ENCODE results near the gene MAP3K20.

Gene MAP3K20

DNA sequence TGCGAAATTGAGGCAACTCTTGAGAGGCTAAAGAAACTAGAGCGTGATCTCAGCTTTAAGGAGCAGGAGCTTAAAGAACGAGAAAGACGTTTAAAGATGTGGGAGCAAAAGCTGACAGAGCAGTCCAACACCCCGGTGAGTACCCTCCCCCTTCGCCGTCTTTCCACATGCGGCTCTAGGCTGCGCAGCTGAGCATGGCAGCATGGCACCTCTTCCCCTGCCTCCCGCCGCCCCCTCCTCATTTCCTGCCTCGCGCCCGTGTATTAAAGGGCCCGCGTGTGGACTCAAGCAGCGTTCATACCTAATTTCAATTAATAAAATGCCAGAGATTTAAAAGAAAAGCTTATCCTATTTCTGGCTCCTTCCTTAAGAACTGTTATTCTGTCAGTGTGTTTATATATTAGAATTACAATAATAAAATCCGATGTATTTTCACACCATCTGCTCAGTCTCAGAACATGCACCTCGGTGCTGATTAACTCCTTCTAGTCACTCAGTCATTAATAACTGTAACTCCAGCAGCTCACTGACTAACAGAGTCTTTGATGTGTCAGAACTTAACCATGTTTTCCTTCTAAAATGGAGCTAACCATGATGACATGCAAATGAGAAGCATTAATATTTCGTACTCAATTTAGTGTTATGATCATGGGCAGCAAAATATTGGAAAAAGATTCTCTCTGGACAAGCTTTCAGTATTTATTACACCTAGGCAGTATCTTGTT, 141.6 kb downstream of the MAP3K20 start:
- no peak overlapping the region for H3K9ac ChIP-seq (ENCODE audit: low read depth, low read length)
- peaks cover 15% of the 10 kb centered on the region; the same call in 1 of the 2 replicates for H3K4me1 ChIP-seq (ENCODE audit: insufficient read depth, low read length)
- H3K36me3 ChIP-seq (ENCODE audit: insufficient read depth, low read depth, low read length) = no peaks in the 10 kb centered on the region
- no peaks in the 10 kb centered on the region for H3K9me3 ChIP-seq (ENCODE audit: insufficient read depth, low read depth, low read length)
- H3K27ac ChIP-seq (ENCODE audit: low read length) = no peak overlapping the region
- no peaks in the 10 kb centered on the region for H3K27me3 ChIP-seq (ENCODE audit: insufficient read depth, low read length)
- no peak overlapping the region for H3K4me3 ChIP-seq (ENCODE audit: low read length)

- Histone ChIP-seq H3K36me3 (ENCODE audit: insufficient read depth, low read depth, low read length) (no peaks in the 10 kb centered on the region), H3K9ac (ENCODE audit: low read depth, low read length) (no peak overlapping the region; the same call in 1 of the 2 replicates), H3K27me3 (ENCODE audit: insufficient read depth, low read length) (no peaks in the 10 kb centered on the region), H3K27ac (ENCODE audit: low read length) (peak overlapping the region; percentile 1), H3K9me3 (ENCODE audit: insufficient read depth, low read depth, low read length) (no peaks in the 10 kb centered on the region), H3K4me1 (ENCODE audit: insufficient read depth, low read length) (peaks cover 15% of the 10 kb centered on the region; the same call in 1 of the 2 replicates), H3K4me3 (ENCODE audit: low read length) (no peak overlapping the region)
These were observed 142.8 kb downstream of the MAP3K20 start for GRCh38 chr2:173218326-173219056.

- Histone ChIP-seq H3K27me3 (ENCODE audit: insufficient read depth, low read length) (no peaks in the 10 kb centered on the region), H3K27ac (ENCODE audit: low read length) (no peak overlapping the region), H3K4me3 (ENCODE audit: low read length) (no peak overlapping the region), H3K9me3 (ENCODE audit: insufficient read depth, low read depth, low read length) (no peaks in the 10 kb centered on the region), H3K36me3 (ENCODE audit: insufficient read depth, low read depth, low read length) (no peaks in the 10 kb centered on the region), H3K9ac (ENCODE audit: low read depth, low read length) (no peak overlapping the region), H3K4me1 (ENCODE audit: insufficient read depth, low read length) (peaks cover 15% of the 10 kb centered on the region; the same call in 1 of the 2 replicates)
These were observed 145.6 kb downstream of the MAP3K20 start for GRCh38 chr2:173221132-173221695.

DNA sequence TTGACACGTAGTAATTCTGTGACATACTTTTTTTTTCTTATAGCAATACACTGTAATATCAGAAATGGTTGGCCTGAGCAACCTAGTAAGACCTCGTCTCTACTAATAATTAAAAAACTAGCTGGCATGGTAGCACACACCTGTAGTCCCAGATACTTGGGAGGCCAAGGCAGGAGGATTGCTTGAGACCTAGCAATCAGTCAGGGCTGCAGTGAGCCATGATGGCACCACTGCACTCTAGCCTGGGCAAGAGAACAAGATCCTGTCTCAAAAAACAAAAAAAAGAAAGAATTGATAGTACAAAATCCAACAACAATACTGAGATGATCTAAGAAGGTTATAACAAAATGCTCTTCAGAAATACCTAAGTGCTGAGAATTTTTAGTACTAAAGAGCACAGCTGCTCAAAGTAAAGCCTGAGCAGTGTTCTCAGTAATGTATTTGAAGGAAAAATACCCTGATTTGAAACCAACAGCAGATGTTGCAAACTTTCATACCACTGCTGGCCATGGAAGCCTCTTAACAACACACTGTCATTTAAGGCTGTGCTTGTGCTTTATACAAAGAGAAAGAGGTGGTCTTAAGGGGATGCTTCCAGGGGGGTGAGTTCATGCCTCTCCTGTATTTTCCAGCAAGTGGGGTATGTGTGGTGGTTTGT, 146.4 kb downstream of the MAP3K20 start:
- no peak overlapping the region for H3K4me3 ChIP-seq (ENCODE audit: low read length)

GRCh38 chr2:173223871-173224270, 148.2 kb downstream of the MAP3K20 start:
- Histone ChIP-seq H3K9me3 (ENCODE audit: insufficient read depth, low read depth, low read length) (no peaks in the 10 kb centered on the region), H3K27me3 (ENCODE audit: insufficient read depth, low read length) (no peaks in the 10 kb centered on the region), H3K36me3 (ENCODE audit: insufficient read depth, low read depth, low read length) (no peaks in the 10 kb centered on the region)

More for the DNA sequence above, 146.4 kb downstream of the MAP3K20 start:
- Histone ChIP-seq H3K36me3 (ENCODE audit: insufficient read depth, low read depth, low read length) (no peaks in the 10 kb centered on the region), H3K27ac (ENCODE audit: low read length) (no peak overlapping the region), H3K27me3 (ENCODE audit: insufficient read depth, low read length) (no peaks in the 10 kb centered on the region), H3K4me1 (ENCODE audit: insufficient read depth, low read length) (peaks cover 11% of the 10 kb centered on the region; the same call in 1 of the 2 replicates), H3K9me3 (ENCODE audit: insufficient read depth, low read depth, low read length) (no peaks in the 10 kb centered on the region), H3K9ac (ENCODE audit: low read depth, low read length) (no peak overlapping the region)

DNA sequence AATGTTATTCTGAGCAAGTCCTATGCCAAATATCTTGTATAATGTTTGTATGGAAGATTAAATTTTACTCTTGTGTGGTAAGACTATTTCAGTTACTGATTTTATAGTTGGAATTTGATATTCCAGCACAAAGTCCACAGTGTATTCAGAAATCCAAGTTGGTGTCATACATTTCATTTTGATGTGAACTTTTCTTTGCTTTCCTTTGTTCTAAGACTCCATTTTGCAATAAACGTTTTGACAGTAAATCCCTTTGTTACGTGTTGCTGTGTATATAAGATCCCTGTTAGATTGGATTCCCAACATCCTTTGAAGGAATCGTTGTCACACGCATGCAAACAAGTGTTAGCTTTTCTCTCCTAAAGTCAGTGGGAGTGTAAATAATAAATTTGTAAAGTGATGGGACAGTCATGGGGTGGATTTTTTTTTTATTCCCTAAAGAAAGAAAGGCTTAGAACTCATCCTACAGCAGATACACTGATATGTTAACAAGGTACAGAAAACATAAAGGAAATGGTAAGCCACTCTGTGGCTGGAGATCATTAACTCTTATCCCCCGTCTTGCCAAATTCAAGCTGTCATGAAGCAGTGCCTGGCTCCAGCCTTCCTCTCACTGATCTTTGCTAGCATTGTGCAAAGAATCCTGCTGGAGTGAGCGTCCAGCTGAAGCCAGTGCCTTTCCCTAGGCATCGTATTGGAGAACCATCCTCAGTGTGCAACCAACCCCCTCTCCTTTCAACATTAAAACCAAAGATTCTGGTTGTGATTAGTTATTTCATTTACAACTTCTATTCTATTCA, 151.5 kb downstream of the MAP3K20 start:
- Histone ChIP-seq H3K27me3 (ENCODE audit: insufficient read depth, low read length) (no peaks in the 10 kb centered on the region), H3K27ac (ENCODE audit: low read length) (no peak overlapping the region), H3K9ac (ENCODE audit: low read depth, low read length) (0 out of 2 replicates have a peak overlapping the region, but pooled peaks have one; percentile 12), H3K4me3 (ENCODE audit: low read length) (no peak overlapping the region), H3K9me3 (ENCODE audit: insufficient read depth, low read depth, low read length) (no peaks in the 10 kb centered on the region), H3K36me3 (ENCODE audit: insufficient read depth, low read depth, low read length) (no peaks in the 10 kb centered on the region), H3K4me1 (ENCODE audit: insufficient read depth, low read length) (no peaks in the 10 kb centered on the region; the same call in 1 of the 2 replicates)

More at GRCh38 chr2:173223871-173224270, 148.2 kb downstream of the MAP3K20 start:
- H3K4me3 ChIP-seq (ENCODE audit: low read length) = no peak overlapping the region
- H3K4me1 ChIP-seq (ENCODE audit: insufficient read depth, low read length) = peaks cover under 1% of the 10 kb centered on the region; the same call in 1 of the 2 replicates
- H3K9ac ChIP-seq (ENCODE audit: low read depth, low read length) = no peak overlapping the region
- no peak overlapping the region for H3K27ac ChIP-seq (ENCODE audit: low read length)

DNA sequence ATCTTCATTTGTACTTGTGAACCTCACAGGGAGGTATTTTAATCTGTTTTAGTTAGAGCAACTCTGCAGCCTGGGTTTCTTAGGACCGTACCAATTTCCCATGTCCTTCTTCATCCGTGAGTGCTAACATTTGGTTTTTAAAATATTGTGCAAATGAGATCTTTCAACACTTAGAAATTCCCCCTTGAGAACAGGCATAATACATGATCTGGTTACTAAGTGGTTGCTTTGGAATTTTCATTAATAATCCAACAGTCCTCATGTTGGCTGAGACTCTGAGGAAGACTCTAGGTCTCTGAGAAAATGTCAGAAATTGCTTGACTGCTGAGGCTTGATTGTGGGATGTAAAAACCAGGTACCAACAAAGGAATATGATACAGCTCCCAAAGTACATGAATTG, 153.4 kb downstream of the MAP3K20 start:
- Histone ChIP-seq H3K36me3 (ENCODE audit: insufficient read depth, low read depth, low read length) (no peaks in the 10 kb centered on the region), H3K4me3 (ENCODE audit: low read length) (no peak overlapping the region), H3K27ac (ENCODE audit: low read length) (no peak overlapping the region), H3K9ac (ENCODE audit: low read depth, low read length) (no peak overlapping the region), H3K4me1 (ENCODE audit: insufficient read depth, low read length) (no peaks in the 10 kb centered on the region; the same call in 1 of the 2 replicates), H3K27me3 (ENCODE audit: insufficient read depth, low read length) (no peaks in the 10 kb centered on the region), H3K9me3 (ENCODE audit: insufficient read depth, low read depth, low read length) (no peaks in the 10 kb centered on the region)

- Histone ChIP-seq H3K4me1 (ENCODE audit: insufficient read depth, low read length) (no peaks in the 10 kb centered on the region; the same call in 1 of the 2 replicates), H3K36me3 (ENCODE audit: insufficient read depth, low read depth, low read length) (no peaks in the 10 kb centered on the region), H3K9me3 (ENCODE audit: insufficient read depth, low read depth, low read length) (peaks cover 5% of the 10 kb centered on the region), H3K27me3 (ENCODE audit: insufficient read depth, low read length) (no peaks in the 10 kb centered on the region), H3K4me3 (ENCODE audit: low read length) (no peak overlapping the region), H3K27ac (ENCODE audit: low read length) (no peak overlapping the region), H3K9ac (ENCODE audit: low read depth, low read length) (no peak overlapping the region)
These were observed 154.5 kb downstream of the MAP3K20 start for GRCh38 chr2:173230181-173230580.

- Histone ChIP-seq H3K4me3 (ENCODE audit: low read length) (no peak overlapping the region), H3K27ac (ENCODE audit: low read length) (no peak overlapping the region), H3K9ac (ENCODE audit: low read depth, low read length) (no peak overlapping the region), H3K27me3 (ENCODE audit: insufficient read depth, low read length) (no peaks in the 10 kb centered on the region), H3K36me3 (ENCODE audit: insufficient read depth, low read depth, low read length) (no peaks in the 10 kb centered on the region), H3K9me3 (ENCODE audit: insufficient read depth, low read depth, low read length) (peaks cover 11% of the 10 kb centered on the region), H3K4me1 (ENCODE audit: insufficient read depth, low read length) (no peaks in the 10 kb centered on the region)
These were observed 155.4 kb downstream of the MAP3K20 start for GRCh38 chr2:173231042-173231441.

DNA sequence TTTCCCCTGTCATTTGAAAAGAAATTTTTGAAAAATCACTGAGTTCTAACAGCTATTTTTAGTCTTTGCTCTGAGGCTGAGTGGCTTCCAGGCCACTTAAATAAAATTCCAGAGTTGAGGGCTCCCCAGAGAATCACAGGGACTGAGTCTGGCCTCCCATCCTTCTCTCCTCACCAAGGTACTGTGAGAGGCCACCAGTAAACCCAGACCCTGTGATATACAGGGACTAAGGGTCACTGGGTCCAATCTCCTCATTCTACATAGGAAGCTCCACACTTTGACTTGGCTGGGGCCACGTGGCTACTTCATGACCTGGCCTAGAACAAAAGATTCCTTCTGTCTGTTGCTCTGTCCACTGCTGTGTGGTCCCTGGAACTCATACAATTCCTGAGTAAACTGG, 155.8 kb downstream of the MAP3K20 start:
- H3K9me3 ChIP-seq (ENCODE audit: insufficient read depth, low read depth, low read length) = peaks cover 11% of the 10 kb centered on the region
- no peak overlapping the region for H3K4me3 ChIP-seq (ENCODE audit: low read length)
- H3K4me1 ChIP-seq (ENCODE audit: insufficient read depth, low read length) = no peaks in the 10 kb centered on the region; the same call in 1 of the 2 replicates
- no peak overlapping the region for H3K9ac ChIP-seq (ENCODE audit: low read depth, low read length)
- H3K27ac ChIP-seq (ENCODE audit: low read length) = no peak overlapping the region
- no peaks in the 10 kb centered on the region for H3K36me3 ChIP-seq (ENCODE audit: insufficient read depth, low read depth, low read length)
- no peaks in the 10 kb centered on the region for H3K27me3 ChIP-seq (ENCODE audit: insufficient read depth, low read length)
